ENCODE results near the gene CCDC83. TPM values are rescaled to one million over a fixed set of nuclear protein-coding genes. Genes with fewer than 3 reads are reported as not detected.

CCDC83 gene
- total RNA-seq, 2 donors from 2014 or later = not detected

GRCh38 chr11:85955531-85955930, 100.3 kb downstream of the CCDC83 start:
- intact Hi-C loops (cut with DNase I) = no loop called here
- no peaks in the 10 kb centered on the region for H3K4me1 ChIP-seq
- no peaks in the 10 kb centered on the region for H3K36me3 ChIP-seq
- H3K9me3 ChIP-seq = no peaks in the 10 kb centered on the region
- H3K27me3 ChIP-seq = no peaks in the 10 kb centered on the region
- H3K27ac ChIP-seq = no peak overlapping the region
- no peak overlapping the region for H3K4me3 ChIP-seq
- no peak overlapping the region for H3K9ac ChIP-seq (ENCODE audit: low read depth in 2 of 2, low read length in 2 of 2)
- no peak for DNase-seq
- no peak for TF ChIP-seq CTCF (IDR thresholded peaks at IDR 0.05)

- no peaks in the 10 kb centered on the region for H3K27me3 ChIP-seq
- H3K27ac ChIP-seq = no peak overlapping the region
- DNase-seq = no peak
- intact Hi-C loops (cut with DNase I) = no loop called here
- H3K9me3 ChIP-seq = no peaks in the 10 kb centered on the region
- no peaks in the 10 kb centered on the region for H3K36me3 ChIP-seq
- no peak overlapping the region for H3K4me3 ChIP-seq
- H3K4me1 ChIP-seq = no peaks in the 10 kb centered on the region
- no peak for TF ChIP-seq CTCF (IDR thresholded peaks at IDR 0.05)
- H3K9ac ChIP-seq (ENCODE audit: low read depth in 2 of 2, low read length in 2 of 2) = no peak overlapping the region
These were observed 105.5 kb downstream of the CCDC83 start for GRCh38 chr11:85960678-85961077.

- TF ChIP-seq CTCF (IDR thresholded peaks at IDR 0.05) = no peak
- Histone ChIP-seq H3K27ac (no peak overlapping the region), H3K4me1 (no peaks in the 10 kb centered on the region), H3K36me3 (no peaks in the 10 kb centered on the region), H3K9ac (ENCODE audit: low read depth in 2 of 2, low read length in 2 of 2) (no peak overlapping the region), H3K9me3 (no peaks in the 10 kb centered on the region), H3K27me3 (no peaks in the 10 kb centered on the region), H3K4me3 (no peak overlapping the region)
- intact Hi-C loops (cut with DNase I) = no loop called here
- no peak for DNase-seq
These were observed 105.9 kb downstream of the CCDC83 start for GRCh38 chr11:85961130-85961529.

GRCh38 chr11:85961930-85962363, 106.8 kb downstream of the CCDC83 start:
- Histone ChIP-seq H3K36me3 (no peaks in the 10 kb centered on the region), H3K27me3 (no peaks in the 10 kb centered on the region), H3K9ac (ENCODE audit: low read depth in 2 of 2, low read length in 2 of 2) (no peak overlapping the region), H3K4me1 (no peaks in the 10 kb centered on the region), H3K9me3 (no peaks in the 10 kb centered on the region), H3K4me3 (no peak overlapping the region), H3K27ac (no peak overlapping the region)
- intact Hi-C loops (cut with DNase I) = no loop called here
- TF ChIP-seq CTCF (IDR thresholded peaks at IDR 0.05) = no peak
- DNase-seq = no peak

GRCh38 chr11:85965202-85965601, 110.0 kb downstream of the CCDC83 start:
- Histone ChIP-seq H3K27me3 (no peaks in the 10 kb centered on the region), H3K9ac (ENCODE audit: low read depth in 2 of 2, low read length in 2 of 2) (no peak overlapping the region), H3K36me3 (no peaks in the 10 kb centered on the region), H3K27ac (no peak overlapping the region), H3K4me3 (no peak overlapping the region), H3K4me1 (no peaks in the 10 kb centered on the region), H3K9me3 (no peaks in the 10 kb centered on the region)
- DNase-seq = no peak
- intact Hi-C loops (cut with DNase I) = no loop called here
- no peak for TF ChIP-seq CTCF (IDR thresholded peaks at IDR 0.05)

- intact Hi-C loops (cut with DNase I) = no loop called here
- H3K27ac ChIP-seq = no peak overlapping the region
- peaks cover 12% of the 10 kb centered on the region for H3K36me3 ChIP-seq
- no peak for DNase-seq
- no peak overlapping the region for H3K9ac ChIP-seq (ENCODE audit: low read depth in 2 of 2, low read length in 2 of 2)
- H3K9me3 ChIP-seq = no peaks in the 10 kb centered on the region
- no peaks in the 10 kb centered on the region for H3K4me1 ChIP-seq
- no peaks in the 10 kb centered on the region for H3K27me3 ChIP-seq
- no peak for TF ChIP-seq CTCF (IDR thresholded peaks at IDR 0.05)
- no peak overlapping the region for H3K4me3 ChIP-seq
These were observed 112.3 kb downstream of the CCDC83 start for GRCh38 chr11:85967457-85967856.

Measured in colonic mucosa (tissue), 4 donors.